Neural progenitor cell (in vitro differentiated cells): ENCODE data around the gene FAHD1. TPM values are rescaled to one million over a fixed set of nuclear protein-coding genes. Genes with fewer than 3 reads are reported as not detected.

Experiments
- DNase-seq: peaks from one replicate; pipeline ENCODE4 v3.0.0-alpha.2; 2016; ENCODE audit warnings: low spot score
- H2AFZ ChIP-seq: fragments of 200-600 bp; sonication (generic); replicated peaks from 2 replicates; pipeline ENCODE4 v1.6.1; 2016; ENCODE audit warnings: antibody characterized with exemption
- H3F3A ChIP-seq: fragments of 200-600 bp; sonication (generic); 2 replicates; pipeline ENCODE4 v1.6.1; 2016; ENCODE audit warnings: antibody characterized with exemption, low read depth
- H3K27ac ChIP-seq: fragments of 200-600 bp; sonication (generic); 2 replicates; pipeline ENCODE4 v1.5.1; 2016; ENCODE audit warnings: mild to moderate bottlenecking
- H3K27me3 ChIP-seq: fragments of 200-600 bp; sonication (generic); 2 replicates; pipeline ENCODE4 v1.6.1; 2016; ENCODE audit warnings: mild to moderate bottlenecking, moderate library complexity
- H3K36me3 ChIP-seq: fragments of 200-600 bp; sonication (generic); 2 replicates; pipeline ENCODE4 v1.5.1; 2016
- H3K4me1 ChIP-seq: fragments of 200-600 bp; sonication (generic); 2 replicates; pipeline ENCODE4 v1.6.1; 2016; ENCODE audit warnings: mixed run types
- H3K4me2 ChIP-seq: fragments of 200-600 bp; sonication (generic); 2 replicates; pipeline ENCODE4 v1.6.1; 2016
- H3K4me3 ChIP-seq: fragments of 200-600 bp; sonication (generic); 2 replicates; pipeline ENCODE4 v1.5.1; 2016
- H3K79me2 ChIP-seq: fragments of 200-600 bp; sonication (generic); 2 replicates; pipeline ENCODE4 v1.6.1; 2016; ENCODE audit warnings: low read depth
- H3K9ac ChIP-seq: fragments of 200-600 bp; sonication (generic); 2 replicates; pipeline ENCODE4 v1.6.1; 2016
- H3K9me3 ChIP-seq: fragments of 200-600 bp; sonication (generic); 2 replicates; pipeline ENCODE4 v1.5.1; 2016; ENCODE audit warnings: low read depth
- H4K20me1 ChIP-seq: fragments of 200-600 bp; sonication (generic); 2 replicates; pipeline ENCODE4 v1.6.1; 2016; ENCODE audit warnings: low read depth
- H3K27ac Mint-ChIP-seq: 3 replicates; pipeline ENCODE4 v1.8.0; 2021; ENCODE audit warnings: mixed read lengths
- H3K27me3 Mint-ChIP-seq: 2 replicates; pipeline ENCODE4 v1.8.0; 2022; ENCODE audit warnings: low read depth, mild to moderate bottlenecking, inconsistent platforms, moderate library complexity, mixed read lengths; ENCODE audit not compliant: insufficient read depth
- H3K36me3 Mint-ChIP-seq: 3 replicates; pipeline ENCODE4 v1.8.0; 2021; ENCODE audit warnings: mixed read lengths
- H3K4me1 Mint-ChIP-seq: 3 replicates; pipeline ENCODE4 v1.8.0; 2021; ENCODE audit warnings: mixed read lengths
- H3K4me3 Mint-ChIP-seq: 3 replicates; pipeline ENCODE4 v1.8.0; 2021; ENCODE audit warnings: mild to moderate bottlenecking, moderate library complexity, mixed read lengths
- H3K9me3 Mint-ChIP-seq: 3 replicates; pipeline ENCODE4 v1.8.0; 2020; ENCODE audit warnings: mixed read lengths
- EZH2 ChIP-seq: fragments of 200-600 bp; sonication (generic); IDR thresholded peaks from 2 replicates; pipeline ENCODE4 v1.6.1; 2017; ENCODE audit warnings: antibody characterized with exemption, mild to moderate bottlenecking, moderate library complexity
- EZH2phosphoT487 ChIP-seq: fragments of 200-600 bp; sonication (generic); IDR thresholded peaks from 2 replicates; pipeline ENCODE4 v1.6.1; 2017; ENCODE audit warnings: antibody characterized with exemption
- total RNA-seq: library from RNA; depleted of rRNA; stranded (reverse); fragments of >200 nt; gene quantifications from 2 replicates; pipeline ENCODE4 v1.2.3, GENCODE V29; 2015; ENCODE audit warnings: low replicate concordance
- TF ChIP-seq, protein P1 (sequence below): fragments of 200-600 bp; sonication (generic); IDR thresholded peaks from 2 replicates; pipeline ENCODE4 v1.5.1; 2017; ENCODE audit warnings: antibody characterized with exemption, mild to moderate bottlenecking

Gene FAHD1
- total RNA-seq, 1 donor from 2014 or later, result 21.6 TPM

DNA sequence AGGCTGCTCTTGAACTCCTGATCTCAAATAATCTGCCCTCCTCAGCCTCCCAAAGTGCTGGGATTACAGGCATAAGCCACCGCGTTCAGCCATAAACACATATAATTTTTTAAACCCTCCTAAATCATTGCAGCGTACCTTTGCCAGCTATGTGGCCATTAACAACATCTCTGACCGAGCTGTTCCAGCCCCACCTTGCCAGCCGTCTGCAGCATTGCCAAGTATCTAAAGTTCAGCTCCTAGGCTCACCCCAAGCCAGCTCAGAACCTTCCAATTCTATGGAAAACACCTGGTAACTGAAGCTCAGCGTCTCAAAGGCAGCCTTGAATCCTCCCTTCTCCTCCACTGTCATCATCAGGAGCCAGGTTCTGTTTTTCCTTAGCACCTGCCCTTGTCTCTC, 50.1 kb downstream of the FAHD1 start:
- Histone ChIP-seq H3K4me3 (no peak overlapping the region), H3K36me3 (no peaks in the 10 kb centered on the region), H3K79me2 (no peaks in the 10 kb centered on the region), H2AFZ (no peak overlapping the region), H3K9me3 (no peaks in the 10 kb centered on the region), H3K4me1 (no peaks in the 10 kb centered on the region), H3K4me2 (no peak overlapping the region), H3K27ac (no peak overlapping the region), H3K27me3 (peaks cover 83% of the 10 kb centered on the region), H3F3A (no peaks in the 10 kb centered on the region), H4K20me1 (no peaks in the 10 kb centered on the region), H3K9ac (no peak overlapping the region)
- peaks cover 3% of the 10 kb centered on the region for H3K9me3 Mint-ChIP-seq
- H3K4me1 Mint-ChIP-seq, result peaks cover 8% of the 10 kb centered on the region
- peaks cover 24% of the 10 kb centered on the region for H3K27me3 Mint-ChIP-seq
- peaks cover 1% of the 10 kb centered on the region for H3K36me3 Mint-ChIP-seq
- no peak overlapping the region for H3K27ac Mint-ChIP-seq
- DNase-seq, result no peak
- TF ChIP-seq EZH2phosphoT487, result no peak
- TF ChIP-seq EZH2, result no peak
- TF ChIP-seq, protein P1, sequence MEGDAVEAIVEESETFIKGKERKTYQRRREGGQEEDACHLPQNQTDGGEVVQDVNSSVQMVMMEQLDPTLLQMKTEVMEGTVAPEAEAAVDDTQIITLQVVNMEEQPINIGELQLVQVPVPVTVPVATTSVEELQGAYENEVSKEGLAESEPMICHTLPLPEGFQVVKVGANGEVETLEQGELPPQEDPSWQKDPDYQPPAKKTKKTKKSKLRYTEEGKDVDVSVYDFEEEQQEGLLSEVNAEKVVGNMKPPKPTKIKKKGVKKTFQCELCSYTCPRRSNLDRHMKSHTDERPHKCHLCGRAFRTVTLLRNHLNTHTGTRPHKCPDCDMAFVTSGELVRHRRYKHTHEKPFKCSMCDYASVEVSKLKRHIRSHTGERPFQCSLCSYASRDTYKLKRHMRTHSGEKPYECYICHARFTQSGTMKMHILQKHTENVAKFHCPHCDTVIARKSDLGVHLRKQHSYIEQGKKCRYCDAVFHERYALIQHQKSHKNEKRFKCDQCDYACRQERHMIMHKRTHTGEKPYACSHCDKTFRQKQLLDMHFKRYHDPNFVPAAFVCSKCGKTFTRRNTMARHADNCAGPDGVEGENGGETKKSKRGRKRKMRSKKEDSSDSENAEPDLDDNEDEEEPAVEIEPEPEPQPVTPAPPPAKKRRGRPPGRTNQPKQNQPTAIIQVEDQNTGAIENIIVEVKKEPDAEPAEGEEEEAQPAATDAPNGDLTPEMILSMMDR, result no peak
- peak overlapping the region; percentile 61 for H3K4me3 Mint-ChIP-seq

DNA sequence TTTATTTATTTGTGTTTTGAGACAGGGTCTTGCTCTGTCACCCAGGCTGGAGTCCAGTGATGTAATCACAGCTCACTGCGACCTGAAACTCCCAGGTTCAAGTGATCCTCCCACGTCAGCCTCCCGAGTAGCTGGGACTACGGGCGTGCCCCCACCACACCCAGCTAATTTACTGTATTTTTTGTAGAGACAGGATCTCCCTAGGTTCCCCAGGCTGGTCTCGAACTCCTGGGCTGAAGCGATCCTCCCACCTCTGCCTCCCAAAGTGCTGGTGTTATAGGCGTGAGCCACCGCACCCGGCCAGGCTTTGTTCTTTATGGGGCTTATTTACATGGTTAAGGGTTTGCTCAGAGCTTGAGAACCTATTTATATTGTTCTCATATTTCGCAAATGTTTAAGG, 50.8 kb downstream of the FAHD1 start:
- H4K20me1 ChIP-seq, result no peaks in the 10 kb centered on the region
- H3K27ac Mint-ChIP-seq, result no peak overlapping the region
- no peaks in the 10 kb centered on the region for H3K36me3 Mint-ChIP-seq
- no peaks in the 10 kb centered on the region for H3K4me1 ChIP-seq
- no peaks in the 10 kb centered on the region for H3K9me3 Mint-ChIP-seq
- no peak for DNase-seq
- H3K79me2 ChIP-seq, result no peaks in the 10 kb centered on the region
- no peaks in the 10 kb centered on the region for H3K9me3 ChIP-seq
- TF ChIP-seq EZH2phosphoT487 (no peak), EZH2 (no peak)
- TF ChIP-seq, protein P1, result no peak
- H3K27me3 Mint-ChIP-seq, result peaks cover 18% of the 10 kb centered on the region
- no peak overlapping the region for H3K4me2 ChIP-seq
- H3K4me3 Mint-ChIP-seq, result no peak overlapping the region
- H3K4me1 Mint-ChIP-seq, result peaks cover 3% of the 10 kb centered on the region
- H2AFZ ChIP-seq, result no peak overlapping the region
- no peak overlapping the region for H3K27ac ChIP-seq
- peaks cover 76% of the 10 kb centered on the region for H3K27me3 ChIP-seq
- H3F3A ChIP-seq, result no peaks in the 10 kb centered on the region
- H3K4me3 ChIP-seq, result no peak overlapping the region
- H3K36me3 ChIP-seq, result no peaks in the 10 kb centered on the region
- no peak overlapping the region for H3K9ac ChIP-seq

DNA sequence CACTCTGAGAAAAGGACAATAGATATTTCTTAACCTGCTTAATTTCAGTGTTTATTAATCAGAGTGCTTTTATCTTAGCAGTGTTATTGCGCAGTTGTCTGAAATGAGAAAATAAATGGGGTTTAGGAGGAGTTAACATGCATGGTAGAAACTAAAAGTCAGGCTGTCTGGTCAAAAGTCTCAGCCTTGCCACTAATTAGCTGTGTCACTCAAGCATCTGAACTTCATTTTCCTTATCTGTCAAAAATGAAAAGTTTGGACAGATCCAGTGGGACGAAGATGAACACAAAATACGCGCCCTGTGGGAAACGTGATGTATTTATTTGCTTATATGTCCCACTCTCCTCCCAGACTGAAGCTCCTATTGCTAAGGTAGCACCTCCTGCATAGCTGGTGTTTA, 51.2 kb downstream of the FAHD1 start:
- no peaks in the 10 kb centered on the region for H3K4me1 ChIP-seq
- no peak overlapping the region for H3K4me2 ChIP-seq
- TF ChIP-seq EZH2, result no peak
- TF ChIP-seq, protein P1, result no peak
- TF ChIP-seq EZH2phosphoT487, result no peak
- no peaks in the 10 kb centered on the region for H3K79me2 ChIP-seq
- H3K9ac ChIP-seq, result no peak overlapping the region
- H2AFZ ChIP-seq, result no peak overlapping the region
- H3K36me3 ChIP-seq, result no peaks in the 10 kb centered on the region
- H3K27me3 ChIP-seq, result peaks cover 71% of the 10 kb centered on the region
- Mint-ChIP-seq H3K27ac (no peak overlapping the region), H3K9me3 (no peaks in the 10 kb centered on the region), H3K4me1 (peaks cover 3% of the 10 kb centered on the region), H3K4me3 (no peak overlapping the region), H3K36me3 (no peaks in the 10 kb centered on the region), H3K27me3 (peaks cover 18% of the 10 kb centered on the region)
- no peak for DNase-seq
- H3K27ac ChIP-seq, result no peak overlapping the region
- H3K9me3 ChIP-seq, result no peaks in the 10 kb centered on the region
- H3K4me3 ChIP-seq, result no peak overlapping the region
- H3F3A ChIP-seq, result no peaks in the 10 kb centered on the region
- no peaks in the 10 kb centered on the region for H4K20me1 ChIP-seq

Other genes starting within 250 kb of the FAHD1 start
- 33.8 and 64.4 TPM in 2 replicates for gene IFT140, start 215.1 kb upstream of the FAHD1 start, total RNA-seq
- gene CRAMP1, start 214.8 kb upstream of the FAHD1 start, total RNA-seq, result 11.7 and 19.5 TPM in 2 replicates
- gene JPT2, start 148.9 kb upstream of the FAHD1 start, total RNA-seq, result 187 and 207 TPM in 2 replicates
- 28.5 and 71.3 TPM in 2 replicates for gene MAPK8IP3, start 121.0 kb upstream of the FAHD1 start, total RNA-seq
- gene NME3, start 55.7 kb upstream of the FAHD1 start, total RNA-seq, result 15.6 and 42.5 TPM in 2 replicates
- gene EME2, start 54.4 kb upstream of the FAHD1 start, total RNA-seq, result 2.3 and 10.3 TPM in 2 replicates
- 48.4 and 108 TPM in 2 replicates for gene MRPS34, start 54.1 kb upstream of the FAHD1 start, total RNA-seq
- 18.7 and 53.4 TPM in 2 replicates for gene SPSB3, start 44.6 kb upstream of the FAHD1 start, total RNA-seq
- gene NUBP2, start 44.2 kb upstream of the FAHD1 start, total RNA-seq, result 22.8 and 77.7 TPM in 2 replicates
- gene IGFALS, start 33.5 kb upstream of the FAHD1 start, total RNA-seq, result not detected in 2 replicates
- 38.3 and 72.1 TPM in 2 replicates for gene HAGH, start 381 bp upstream of the FAHD1 start, total RNA-seq
- gene MEIOB, start 45.0 kb downstream of the FAHD1 start, total RNA-seq, result 1.9 and 3.7 TPM in 2 replicates
- 1.1 TPM in 1 of 2 replicates, not detected in the other for gene HS3ST6, start 91.2 kb downstream of the FAHD1 start, total RNA-seq
- 19.4 and 26.9 TPM in 2 replicates for gene MSRB1, start 116.0 kb downstream of the FAHD1 start, total RNA-seq
- not detected in 2 replicates for gene RPL3L, start 127.5 kb downstream of the FAHD1 start, total RNA-seq
- 155 and 160 TPM in 2 replicates for gene NDUFB10, start 132.3 kb downstream of the FAHD1 start, total RNA-seq
- gene RPS2, start 137.6 kb downstream of the FAHD1 start, total RNA-seq, result 3,079 and 5,348 TPM in 2 replicates
- not detected in 2 replicates for gene RNF151, start 139.7 kb downstream of the FAHD1 start, total RNA-seq
- gene TBL3, start 144.8 kb downstream of the FAHD1 start, total RNA-seq, result 30.7 and 47.6 TPM in 2 replicates
- not detected in 2 replicates for gene NOXO1, start 154.3 kb downstream of the FAHD1 start, total RNA-seq
- 35.1 and 35.5 TPM in 2 replicates for gene GFER, start 157.0 kb downstream of the FAHD1 start, total RNA-seq
- 4.4 and 8.7 TPM in 2 replicates for gene SYNGR3, start 162.8 kb downstream of the FAHD1 start, total RNA-seq
- gene ZNF598, start 182.6 kb downstream of the FAHD1 start, total RNA-seq, result 12.7 and 31.2 TPM in 2 replicates
- gene NPW, start 192.6 kb downstream of the FAHD1 start, total RNA-seq, result 0.99 TPM in 1 of 2 replicates, not detected in the other
- gene NHERF2, start 199.7 kb downstream of the FAHD1 start, total RNA-seq, result 3.0 and 9.1 TPM in 2 replicates
- 26.3 and 43.6 TPM in 2 replicates for gene NTHL1, start 220.6 kb downstream of the FAHD1 start, total RNA-seq
- gene TSC2, start 220.8 kb downstream of the FAHD1 start, total RNA-seq, result 55.1 and 63.4 TPM in 2 replicates